Ascending aorta (tissue), 2 donors: ENCODE measurements around the gene CFAP47. TPM values are rescaled to one million over a fixed set of nuclear protein-coding genes. Genes with fewer than 3 reads are reported as not detected.
"Not testable (repeated sequence)": the region's sequence is repeated elsewhere in the genome, so short reads cannot be mapped to it uniquely, and the experiment has no call there.

Source experiments
- DNase-seq, 2 donors: peaks; one replicate each; pipeline ENCODE4 v3.0.0-alpha.2; 2019; ENCODE audit warnings: low spot score in 2 of 2
- H3K27ac ChIP-seq, 2 donors: fragments of 200-600 bp; sonication (generic); one replicate each; pipeline ENCODE4 v1.5.1; 2016 to 2017; ENCODE audit warnings: mild to moderate bottlenecking in 1 of 2
- H3K27me3 ChIP-seq: fragments of 200-600 bp; sonication (generic); one replicate; pipeline ENCODE4 v1.5.1; 2017
- H3K36me3 ChIP-seq, 2 donors: fragments of 200-600 bp; sonication (generic); one replicate each; pipeline ENCODE4 v1.5.1; 2016
- H3K4me1 ChIP-seq, 2 donors: fragments of 200-600 bp; sonication (generic); one replicate each; pipeline ENCODE4 v1.5.1; 2016 to 2017; ENCODE audit warnings: mild to moderate bottlenecking in 1 of 2
- H3K4me3 ChIP-seq, 2 donors: fragments of 200-600 bp; sonication (generic); one replicate each; pipeline ENCODE4 v1.5.1; 2016 to 2017; ENCODE audit warnings: mild to moderate bottlenecking in 1 of 2
- H3K9me3 ChIP-seq, 2 donors: fragments of 200-600 bp; sonication (generic); one replicate each; pipeline ENCODE4 v1.5.1; 2016
- intact Hi-C: fragments of 100-400 bp; cut with DNase I; formaldehyde crosslinking; loops from one replicate; pipeline ENCODE4 v1.15.1; 2023
- total RNA-seq: library from RNA; depleted of rRNA; stranded (reverse); fragments of >200 nt; gene quantifications from one replicate; pipeline ENCODE4 v1.1.0, GENCODE V29; 2016
- TF ChIP-seq, protein P1 (sequence below), 3 experiments: fragments of 200-600 bp in 2 of 3; fragments of 450-650 bp in 1 of 3; sonication (generic) in 2 of 3; IDR thresholded peaks; one replicate each; pipeline ENCODE4 v1.5.1; 2016 to 2019; ENCODE audit warnings: antibody characterized with exemption in 3 of 3, mild to moderate bottlenecking in 1 of 3, moderate library complexity in 1 of 3

Gene CFAP47
- total RNA-seq, 1 donor from 2014 or later, result not detected

DNA sequence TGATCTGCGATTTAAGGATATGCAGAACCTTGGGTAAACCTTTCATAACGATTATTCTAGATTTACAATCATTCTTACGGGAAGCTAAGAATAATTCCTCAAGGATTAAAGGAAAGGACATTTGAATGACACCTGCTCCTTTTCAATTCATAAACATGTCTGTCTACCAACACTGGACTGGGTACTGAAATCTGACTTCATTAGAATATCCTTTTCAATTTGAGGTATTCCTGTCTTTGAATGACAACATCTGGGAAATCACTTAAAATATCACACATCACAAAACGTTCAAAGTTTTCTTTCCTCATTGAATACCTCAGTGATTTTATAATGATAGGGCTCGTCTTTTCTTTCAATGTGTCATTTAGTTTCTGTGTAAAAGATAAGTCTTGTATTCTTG lies 87.7 kb downstream of the CFAP47 start:
- no peaks in the 10 kb centered on the region for H3K4me1 ChIP-seq
- intact Hi-C loops, result no loop called here
- no peak overlapping the region for H3K27ac ChIP-seq
- no peak for DNase-seq
- H3K9me3 ChIP-seq, result no peaks in the 10 kb centered on the region
- TF ChIP-seq, protein P1, sequence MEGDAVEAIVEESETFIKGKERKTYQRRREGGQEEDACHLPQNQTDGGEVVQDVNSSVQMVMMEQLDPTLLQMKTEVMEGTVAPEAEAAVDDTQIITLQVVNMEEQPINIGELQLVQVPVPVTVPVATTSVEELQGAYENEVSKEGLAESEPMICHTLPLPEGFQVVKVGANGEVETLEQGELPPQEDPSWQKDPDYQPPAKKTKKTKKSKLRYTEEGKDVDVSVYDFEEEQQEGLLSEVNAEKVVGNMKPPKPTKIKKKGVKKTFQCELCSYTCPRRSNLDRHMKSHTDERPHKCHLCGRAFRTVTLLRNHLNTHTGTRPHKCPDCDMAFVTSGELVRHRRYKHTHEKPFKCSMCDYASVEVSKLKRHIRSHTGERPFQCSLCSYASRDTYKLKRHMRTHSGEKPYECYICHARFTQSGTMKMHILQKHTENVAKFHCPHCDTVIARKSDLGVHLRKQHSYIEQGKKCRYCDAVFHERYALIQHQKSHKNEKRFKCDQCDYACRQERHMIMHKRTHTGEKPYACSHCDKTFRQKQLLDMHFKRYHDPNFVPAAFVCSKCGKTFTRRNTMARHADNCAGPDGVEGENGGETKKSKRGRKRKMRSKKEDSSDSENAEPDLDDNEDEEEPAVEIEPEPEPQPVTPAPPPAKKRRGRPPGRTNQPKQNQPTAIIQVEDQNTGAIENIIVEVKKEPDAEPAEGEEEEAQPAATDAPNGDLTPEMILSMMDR (IDR thresholded peaks at IDR 0.05), result no peak
- H3K36me3 ChIP-seq, result no peaks in the 10 kb centered on the region
- H3K4me3 ChIP-seq, result no peak overlapping the region
- no peaks in the 10 kb centered on the region for H3K27me3 ChIP-seq

DNA sequence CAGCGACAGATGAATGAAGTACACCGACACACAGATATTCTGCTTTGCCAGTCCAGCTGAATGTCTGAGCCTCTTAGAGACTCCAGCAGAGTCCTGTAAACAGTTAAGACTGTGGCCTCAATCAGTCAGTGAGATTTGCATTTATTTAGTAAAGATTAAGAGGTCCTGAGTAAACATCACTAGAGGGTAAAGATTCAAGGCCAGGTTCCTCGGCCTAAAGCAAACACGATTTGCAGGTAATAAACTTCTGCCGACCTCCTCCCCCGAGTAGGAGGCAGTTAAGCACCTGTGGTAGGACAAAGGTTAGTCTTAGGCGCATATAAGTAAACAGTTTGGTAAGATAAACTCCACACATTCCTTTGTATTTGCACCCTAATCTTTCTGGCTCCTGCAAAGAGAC lies 99.6 kb downstream of the CFAP47 start:
- Histone ChIP-seq H3K27me3 (no peaks in the 10 kb centered on the region), H3K9me3 (peaks cover 0 to 7% of the 10 kb centered on the region in 2 donors), H3K27ac (no peak overlapping the region), H3K36me3 (no peaks in the 10 kb centered on the region), H3K4me1 (no peaks in the 10 kb centered on the region), H3K4me3 (no peak overlapping the region)
- intact Hi-C loops, result no loop called here
- TF ChIP-seq, protein P1 (IDR thresholded peaks at IDR 0.05), result no peak
- no peak for DNase-seq

DNA sequence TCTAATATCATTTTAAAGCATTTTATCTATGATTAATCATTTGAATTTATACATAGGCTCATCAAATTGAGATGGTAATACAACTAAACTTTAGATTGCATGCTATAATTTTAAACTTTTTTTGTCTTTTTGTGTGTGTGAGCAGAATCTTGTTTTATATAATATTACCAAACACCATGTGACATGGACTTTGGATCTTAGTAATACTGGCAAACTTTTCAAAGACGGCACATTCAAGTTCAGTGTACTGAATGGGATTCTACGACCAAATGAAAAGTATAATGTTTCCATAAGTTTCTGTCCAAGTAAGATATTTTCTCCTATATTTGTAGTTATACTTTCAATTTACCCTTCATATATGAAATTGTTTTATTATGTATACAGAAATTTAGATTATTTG lies 116.0 kb downstream of the CFAP47 start:
- TF ChIP-seq, protein P1 (IDR thresholded peaks at IDR 0.05), result no peak
- Histone ChIP-seq H3K27me3 (no peaks in the 10 kb centered on the region), H3K4me3 (no peak overlapping the region), H3K4me1 (no peaks in the 10 kb centered on the region), H3K27ac (no peak overlapping the region), H3K36me3 (no peaks in the 10 kb centered on the region), H3K9me3 (no peaks in the 10 kb centered on the region)
- no peak for DNase-seq
- intact Hi-C loops, result no loop called here

DNA sequence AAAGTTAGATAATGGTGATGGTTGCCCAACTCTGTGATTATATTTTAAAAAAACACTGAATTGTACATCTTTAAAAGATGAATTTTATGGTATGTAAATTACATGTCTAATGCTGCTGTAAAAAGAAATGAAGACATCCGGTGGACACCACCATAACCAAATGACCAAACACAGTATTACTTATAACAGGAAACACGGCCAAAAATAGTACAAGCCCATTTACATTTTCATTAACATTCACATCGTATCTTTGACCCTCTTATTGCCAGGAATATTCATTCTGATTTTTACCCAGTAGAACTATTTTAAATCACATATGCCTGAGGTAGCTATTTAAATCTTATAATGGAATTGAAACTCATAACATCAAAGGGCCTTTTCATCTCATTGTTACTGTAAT lies 143.2 kb downstream of the CFAP47 start:
- Histone ChIP-seq H3K36me3 (no peaks in the 10 kb centered on the region), H3K4me1 (no peaks in the 10 kb centered on the region), H3K9me3 (no peaks in the 10 kb centered on the region), H3K27ac (no peak overlapping the region), H3K4me3 (no peak overlapping the region), H3K27me3 (no peaks in the 10 kb centered on the region)
- intact Hi-C loops, result no loop called here
- TF ChIP-seq, protein P1 (IDR thresholded peaks at IDR 0.05), result no peak
- no peak for DNase-seq

DNA sequence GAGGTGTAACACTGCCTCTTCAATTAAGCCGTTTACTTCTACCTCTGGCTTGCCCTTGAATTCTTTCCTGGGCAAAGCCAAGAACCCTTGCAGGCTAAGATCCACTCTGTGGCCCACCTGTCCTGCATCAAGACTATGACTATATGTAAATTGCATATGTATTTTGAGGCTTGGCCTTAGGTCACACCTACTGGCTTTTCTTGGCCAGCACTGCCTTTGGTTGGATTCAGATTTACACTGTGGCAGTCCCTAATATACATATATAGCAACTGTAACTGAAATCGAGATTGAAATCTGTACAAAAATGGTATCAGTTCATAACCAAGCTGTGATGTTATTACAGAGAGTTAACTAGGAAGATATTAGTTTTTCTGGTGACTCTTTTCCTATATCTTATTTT lies 151.5 kb downstream of the CFAP47 start:
- no peaks in the 10 kb centered on the region for H3K4me1 ChIP-seq
- intact Hi-C loops, result no loop called here
- H3K4me3 ChIP-seq, result no peak overlapping the region
- DNase-seq, result no peak
- H3K27me3 ChIP-seq, result no peaks in the 10 kb centered on the region
- no peak overlapping the region for H3K27ac ChIP-seq
- H3K9me3 ChIP-seq, result no peaks in the 10 kb centered on the region
- TF ChIP-seq, protein P1 (IDR thresholded peaks at IDR 0.05), result no peak
- no peaks in the 10 kb centered on the region for H3K36me3 ChIP-seq

DNA sequence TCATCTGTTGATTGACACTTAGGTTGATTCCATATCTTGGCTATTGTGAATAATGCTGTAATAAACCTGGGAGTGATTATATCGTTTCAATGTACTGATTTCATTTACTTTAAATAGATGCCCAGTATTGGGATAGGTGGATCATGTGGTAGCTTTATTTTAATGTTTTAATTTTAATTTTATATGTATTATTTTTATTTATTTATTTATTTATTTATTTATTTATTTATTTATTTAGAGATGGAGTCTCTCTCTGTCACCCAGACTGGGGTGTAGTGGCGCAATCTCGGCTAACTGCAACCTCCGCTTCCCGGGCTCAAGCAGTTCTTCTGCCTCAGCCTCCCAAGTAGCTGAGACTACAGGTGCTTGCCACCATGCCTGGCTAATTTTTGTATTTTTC lies 155.5 kb downstream of the CFAP47 start:
- H3K36me3 ChIP-seq, H3K9me3 ChIP-seq, intact Hi-C loops, DNase-seq, H3K4me1 ChIP-seq, H3K4me3 ChIP-seq, H3K27ac ChIP-seq, H3K27me3 ChIP-seq: not testable (repeated sequence)
